COLO668 (cell line): ENCODE data around the gene DZANK1.
"Not testable (repeated sequence)": the region's sequence is repeated elsewhere in the genome, so short reads cannot be mapped to it uniquely, and the experiment has no call there.

ENCODE experiments used
- DNase-seq: peaks from one replicate; lab custom pipeline; 2025; ENCODE audit not compliant: unreplicated experiment; lab: John Stamatoyannopoulos, UW

The DZANK1 gene

DNA sequence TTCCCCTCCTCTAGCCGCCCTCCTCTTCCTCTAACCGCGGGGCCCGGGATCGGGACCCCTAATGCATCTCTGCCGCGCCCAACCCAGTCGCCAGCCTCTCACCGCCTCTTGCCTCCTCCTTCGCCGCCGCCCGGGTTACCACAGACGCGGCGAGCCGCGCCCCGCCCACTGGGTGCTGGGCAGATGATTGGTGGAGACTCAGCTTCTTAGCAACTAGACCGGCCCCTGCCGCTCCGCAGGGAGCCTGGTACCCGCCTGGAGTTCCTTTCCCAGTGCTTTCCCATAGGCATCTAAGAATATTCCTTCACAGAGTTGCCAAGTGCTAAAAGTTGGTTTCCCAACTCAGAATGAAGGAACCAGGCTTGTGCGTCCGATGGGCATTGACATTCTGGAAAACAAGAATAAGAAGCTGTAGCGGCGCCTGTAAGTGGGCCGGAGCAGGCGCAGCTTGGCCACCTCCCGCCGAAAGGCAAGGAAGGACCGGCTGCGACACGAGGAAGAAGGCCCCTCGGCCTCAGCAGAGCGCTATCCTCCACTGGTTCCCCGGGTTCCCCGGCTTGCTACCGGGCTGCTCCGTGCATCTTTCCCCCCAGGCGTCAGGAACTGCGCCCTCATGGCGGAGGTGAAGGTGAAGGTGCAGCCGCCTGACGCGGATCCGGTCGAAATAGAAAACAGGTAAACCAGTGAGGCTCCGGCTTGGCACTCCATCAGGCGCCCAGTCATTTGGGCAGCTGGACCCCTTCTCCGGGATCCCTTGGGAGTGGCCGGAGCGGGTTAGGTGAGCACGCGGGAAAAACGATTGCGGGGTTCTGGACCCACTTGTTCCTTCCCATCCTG, at the start of gene DZANK1, which contains the start of gene POLR3F:
Gene DZANK1 (minus strand): TSS at position 137 of the 837 bp plus-strand sequence. CDS start 1,672 bp downstream, outside the sequence.
Gene POLR3F (plus strand): TSS at position 497 of the 837 bp plus-strand sequence. CDS start 117 bp downstream, at position 614.
- DNase-seq = peak; percentile 98

DNA sequence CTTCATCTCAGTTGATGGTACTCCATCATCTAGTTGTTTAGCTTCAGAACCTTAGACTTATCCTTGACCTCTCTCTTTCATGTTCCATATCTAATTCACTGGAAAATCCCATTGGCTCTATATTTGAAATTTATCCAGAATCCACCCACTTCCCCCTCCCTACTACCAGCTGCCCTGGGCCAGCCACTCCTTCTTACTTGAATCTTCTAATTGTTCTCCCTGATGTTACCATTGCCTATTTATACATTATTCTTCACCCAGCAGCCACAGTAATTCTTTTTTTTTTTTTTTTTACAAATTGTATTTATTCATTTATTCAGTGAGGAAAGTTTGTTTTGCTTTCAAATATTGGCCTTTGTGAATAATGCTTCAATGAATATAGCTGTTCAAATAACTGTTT, 49.1 kb upstream of the DZANK1 start:
- no peak for DNase-seq

DNA sequence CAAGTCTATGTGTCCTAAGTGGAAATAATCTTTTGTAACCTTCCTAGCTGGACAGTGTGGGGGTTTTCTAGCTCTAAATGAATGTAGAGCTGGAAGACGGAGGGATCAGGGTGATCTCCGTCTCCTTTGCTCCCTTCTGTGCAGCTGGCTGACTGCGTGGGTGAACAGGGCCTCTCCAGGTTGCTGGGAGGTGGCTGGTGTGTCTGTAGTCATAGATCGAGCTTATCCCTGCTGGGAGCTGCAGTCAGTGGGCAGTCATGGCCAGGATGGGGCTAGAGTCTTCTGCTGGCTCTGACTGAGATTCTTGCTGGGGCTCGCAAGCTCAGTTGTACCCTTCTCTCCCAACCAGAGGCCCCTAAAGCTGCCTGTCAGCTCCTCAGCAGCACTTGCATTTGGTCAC, 47.3 kb upstream of the DZANK1 start:
- DNase-seq = no peak

DNA sequence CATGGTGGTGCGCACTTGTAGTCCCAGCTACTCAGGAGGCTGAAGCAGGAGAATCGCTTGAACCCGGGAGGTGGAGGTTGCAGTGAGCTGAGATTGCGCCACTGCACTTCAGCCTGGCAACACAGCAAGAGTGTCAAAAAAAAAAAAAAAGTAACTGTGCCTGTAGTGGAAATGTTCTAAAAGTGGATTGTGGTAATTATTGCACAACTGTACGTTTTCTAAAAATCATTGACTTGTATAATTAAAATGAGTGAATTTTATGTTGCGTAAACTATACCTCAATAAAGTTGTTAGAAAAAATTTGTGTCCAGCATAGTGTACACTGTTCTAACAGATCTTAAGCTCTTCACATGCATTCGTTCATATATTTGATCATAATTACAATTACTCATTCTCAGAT, 46.4 kb upstream of the DZANK1 start:
- DNase-seq = no peak

DNA sequence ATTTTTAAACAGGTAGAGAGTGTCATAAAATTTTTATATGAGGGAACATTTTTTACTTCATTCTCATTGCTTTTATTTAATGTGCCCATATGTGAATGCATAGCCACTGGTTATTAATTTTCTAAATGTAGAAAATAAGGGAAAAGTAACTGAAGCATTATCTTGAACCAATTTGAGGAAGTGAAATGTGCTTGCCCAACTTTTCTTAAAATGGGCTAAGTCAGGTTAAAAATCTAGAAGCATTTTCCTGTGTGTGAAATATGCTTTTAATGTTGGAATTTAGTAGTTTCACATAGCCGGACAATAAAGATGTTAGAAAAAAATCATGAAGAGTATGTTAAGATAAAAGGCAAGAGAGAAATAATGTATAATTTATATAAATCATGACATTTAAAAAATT, 44.7 kb upstream of the DZANK1 start:
- DNase-seq = no peak

DNA sequence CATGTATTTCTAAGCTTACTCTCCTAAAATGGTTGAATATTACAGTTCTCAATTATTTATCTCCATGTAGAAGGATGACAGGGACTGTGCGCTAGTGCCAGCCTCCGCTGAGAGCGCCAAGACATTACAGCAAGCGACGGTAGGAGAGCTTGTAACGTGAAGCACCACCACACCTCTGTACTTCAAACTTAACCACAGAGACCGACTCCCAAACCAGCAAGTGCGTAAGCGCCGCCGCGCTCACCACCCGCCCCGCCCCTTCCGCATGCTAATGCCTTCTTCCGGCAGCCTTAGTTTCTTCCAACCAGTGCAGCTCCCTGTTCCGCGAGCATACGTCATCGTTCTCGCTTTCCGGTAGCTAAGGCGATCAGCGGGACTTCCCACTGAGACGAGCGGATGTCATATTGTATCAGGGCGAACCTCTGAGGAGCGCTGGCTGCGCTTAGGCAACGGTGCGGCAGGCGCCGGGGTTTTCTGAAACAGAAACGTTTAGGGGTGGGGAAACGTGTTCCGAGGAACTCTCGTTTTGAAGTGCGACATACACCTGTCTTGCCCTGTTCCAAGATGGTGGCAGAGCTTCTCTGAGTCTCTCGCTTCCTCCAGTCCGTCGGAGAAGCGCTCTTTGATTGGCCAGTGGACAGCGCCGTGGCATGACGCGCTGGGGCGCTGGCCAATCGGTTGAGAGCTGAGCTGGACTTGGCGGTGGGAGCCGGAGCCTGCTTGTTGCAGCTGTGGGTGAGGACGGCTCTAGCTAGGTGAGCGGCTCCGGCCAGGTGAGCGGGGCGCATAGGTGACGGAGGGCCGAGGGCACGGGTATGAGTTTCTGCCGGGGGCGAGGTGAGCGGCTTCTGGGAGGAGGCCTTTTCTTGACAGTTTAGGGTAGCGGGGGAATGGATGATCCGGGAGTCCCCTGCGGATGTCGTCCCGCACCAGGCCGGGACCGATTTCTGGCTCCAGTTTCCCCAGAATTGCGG, 40.7 kb upstream of the DZANK1 start, which contains the start of gene SEC23B:
Gene SEC23B (plus strand): TSS at position 723 of the 974 bp plus-strand sequence. CDS start 2,896 bp downstream, outside the sequence.
- peak; percentile 96 for DNase-seq

DNA sequence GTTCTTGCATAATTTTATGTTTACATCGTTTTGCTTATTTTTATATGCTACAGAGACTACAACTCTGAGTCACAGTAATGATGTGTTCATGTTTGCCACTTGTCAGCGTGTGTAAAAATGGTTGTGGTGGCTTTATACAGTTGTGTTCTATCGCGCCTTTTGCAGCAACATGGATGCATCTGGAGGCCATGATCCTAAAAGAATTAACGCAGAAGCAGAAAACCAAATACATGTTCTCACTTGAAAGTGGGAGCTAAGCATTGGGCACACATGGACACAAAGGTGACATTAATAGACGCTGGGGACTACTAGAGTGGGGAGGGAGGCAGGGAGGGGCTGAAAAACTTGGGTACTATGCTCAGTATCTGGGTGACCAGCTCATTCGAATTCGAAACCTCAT, 39.9 kb upstream of the DZANK1 start:
- no peak for DNase-seq

DNA sequence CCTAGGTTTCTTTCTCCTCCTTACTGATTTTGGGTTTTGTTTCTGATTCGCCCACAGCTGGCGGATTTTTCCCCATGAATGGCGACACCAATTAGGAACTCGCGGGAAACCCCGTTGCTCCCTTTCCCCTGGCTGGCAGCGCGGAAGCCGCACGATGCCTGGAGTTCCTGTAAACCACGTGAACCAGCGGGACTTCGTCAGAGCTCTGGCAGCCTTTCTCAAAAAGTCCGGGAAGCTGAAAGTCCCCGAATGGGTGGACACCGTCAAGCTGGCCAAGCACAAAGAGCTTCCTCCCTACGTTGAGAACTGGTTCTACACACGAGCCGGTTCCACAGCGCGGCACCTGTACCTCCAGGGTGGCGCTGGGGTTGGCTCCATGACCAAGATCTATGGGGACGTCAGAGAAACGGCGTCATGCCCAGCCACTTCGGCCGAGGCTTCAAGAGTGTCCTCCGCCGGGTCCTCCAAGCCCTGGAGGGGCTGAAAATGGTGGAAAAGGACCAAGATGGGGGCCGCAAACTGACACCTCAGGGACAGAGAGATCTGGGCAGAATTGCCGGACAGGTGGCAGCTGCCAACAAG, 37.7 kb upstream of the DZANK1 start:
- no peak for DNase-seq

DNA sequence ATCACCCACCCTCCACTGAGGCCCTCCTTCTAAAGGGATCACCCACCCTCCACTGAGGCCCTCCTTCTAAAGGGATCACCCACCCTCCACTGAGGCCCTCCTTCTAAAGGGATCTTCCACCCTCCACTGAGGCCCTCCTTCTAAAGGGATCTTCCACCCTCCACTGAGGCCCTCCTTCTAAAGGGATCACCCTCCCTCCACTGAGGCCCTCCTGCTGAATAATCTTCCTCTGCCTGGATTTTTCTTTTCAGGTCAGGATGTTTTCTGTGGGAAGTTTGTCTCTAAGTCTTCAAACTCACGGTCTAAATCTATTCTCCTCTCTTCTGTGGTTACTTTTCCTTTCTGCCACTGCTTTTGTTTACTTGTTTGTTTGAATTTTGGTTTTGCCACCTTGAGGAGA, 34.8 kb upstream of the DZANK1 start:
- not testable (repeated sequence) for DNase-seq

DNA sequence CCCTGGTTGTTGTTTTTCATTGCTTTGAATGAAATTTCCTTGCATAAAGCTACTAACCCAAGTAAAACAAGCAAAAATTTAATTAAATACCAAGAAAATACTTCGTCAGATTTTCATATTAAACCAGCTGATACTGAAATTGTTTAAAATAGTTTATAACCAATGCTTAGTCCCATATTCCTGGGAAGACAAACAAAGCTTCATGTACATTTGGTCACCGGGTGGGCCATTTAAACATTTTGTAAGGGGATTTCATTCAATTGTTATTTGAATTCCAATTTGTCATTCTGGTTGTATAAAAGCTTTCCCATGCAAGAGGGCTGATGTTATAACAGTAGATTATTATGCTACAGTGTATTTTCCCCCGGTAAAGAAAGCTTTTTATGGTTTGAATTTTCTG, 30.8 kb upstream of the DZANK1 start:
- no peak for DNase-seq

DNA sequence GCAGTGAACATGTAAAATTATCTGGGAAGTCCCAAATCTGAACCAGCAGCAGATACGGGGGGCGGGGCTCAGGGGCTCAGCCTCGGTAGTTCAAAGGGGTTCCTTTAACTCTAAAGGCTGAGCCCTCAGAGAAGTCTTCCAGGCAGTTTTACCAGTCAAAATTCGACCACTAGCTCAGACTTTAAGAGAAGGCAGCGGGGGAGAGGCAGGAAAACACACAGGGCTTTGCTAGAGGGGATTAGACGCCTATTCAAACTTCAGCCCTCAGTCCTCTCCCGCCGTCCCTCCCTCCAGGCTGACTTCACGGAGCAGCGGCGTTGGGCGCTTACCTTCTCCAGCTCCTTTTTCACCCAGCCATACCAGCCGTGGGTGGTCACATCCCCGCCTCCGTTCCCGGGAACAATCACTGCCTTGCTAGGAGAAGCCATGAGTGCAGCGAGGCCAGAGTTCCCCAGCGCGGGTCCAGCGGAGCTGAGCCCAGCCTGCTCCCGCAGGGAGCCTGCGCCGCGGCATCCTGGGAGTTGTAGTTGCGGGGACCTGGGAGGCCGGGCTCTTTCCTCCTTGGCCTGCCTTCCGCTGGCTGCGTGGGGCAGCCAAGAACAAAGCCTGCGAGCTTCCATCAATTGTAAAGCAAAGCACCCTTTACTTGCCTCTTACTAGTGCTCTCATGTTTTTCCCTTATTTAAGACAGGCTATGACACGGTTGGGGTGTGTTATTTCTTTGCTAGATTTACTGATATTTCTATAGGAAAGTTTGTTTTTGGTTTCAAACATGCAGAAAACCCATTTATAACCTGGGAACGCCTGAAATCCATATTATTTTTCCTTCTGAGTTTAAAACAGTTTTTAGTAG, 30.1 kb upstream of the DZANK1 start, which contains the start of gene RBBP9:
Gene RBBP9 (minus strand): TSS at position 486 of the 853 bp plus-strand sequence. CDS start 58 bp downstream, at position 428.
- DNase-seq = peak; percentile 90

DNA sequence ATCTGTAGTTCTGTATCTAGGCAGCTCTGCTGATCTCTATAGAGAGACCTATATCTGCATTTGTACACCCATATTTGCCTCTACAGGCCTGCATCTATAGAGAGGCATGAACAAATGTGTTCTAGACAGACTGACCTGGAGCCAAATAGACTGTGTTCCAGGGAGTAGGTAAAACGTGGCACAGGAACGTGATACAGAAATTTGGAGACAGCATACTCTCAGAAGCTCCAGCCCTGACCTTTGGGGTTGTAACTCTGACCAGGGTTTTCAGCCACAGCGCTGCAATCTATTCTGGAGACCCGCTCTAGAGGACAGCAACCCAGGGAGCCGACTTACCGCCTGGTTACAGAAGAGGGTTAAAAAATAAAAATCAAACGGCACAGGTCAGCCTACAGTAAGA, 29.2 kb upstream of the DZANK1 start:
- no peak for DNase-seq

DNA sequence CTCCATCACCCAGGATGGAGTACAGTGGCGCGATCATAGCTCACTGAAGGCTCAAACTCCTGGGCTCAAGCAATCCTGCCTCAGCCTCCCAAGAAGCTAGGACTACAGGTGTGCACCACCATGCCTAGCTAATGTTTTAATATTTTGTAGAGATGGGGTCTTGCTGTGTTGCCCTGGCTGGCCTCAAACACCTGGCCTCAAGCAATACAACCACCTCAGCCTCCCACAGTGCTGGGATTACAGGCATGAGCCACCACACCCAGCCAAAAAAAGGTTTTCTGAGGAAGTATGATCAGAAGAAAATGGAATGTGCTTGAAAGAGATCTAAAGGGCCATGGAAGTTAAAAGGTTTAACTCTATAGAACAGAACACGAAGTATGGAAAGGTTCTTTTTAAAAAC, 21.5 kb upstream of the DZANK1 start:
- DNase-seq = no peak

DNA sequence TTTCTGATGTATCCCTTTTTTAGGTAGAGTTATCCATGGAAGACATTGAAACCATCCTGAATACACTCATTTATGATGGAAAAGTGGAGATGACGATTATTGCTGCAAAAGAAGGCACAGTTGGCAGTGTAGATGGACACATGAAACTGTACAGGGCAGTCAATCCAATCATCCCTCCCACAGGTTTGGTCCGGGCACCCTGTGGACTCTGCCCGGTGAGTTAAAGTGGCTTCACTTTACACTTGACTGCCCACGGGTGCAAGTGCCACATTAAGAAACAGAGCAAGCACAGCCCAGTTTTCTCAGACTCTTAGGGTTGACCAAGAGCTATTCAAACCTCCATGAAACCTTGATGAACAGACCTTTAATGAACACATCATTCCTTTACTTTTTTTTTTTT, 14.8 kb upstream of the DZANK1 start:
- no peak for DNase-seq

DNA sequence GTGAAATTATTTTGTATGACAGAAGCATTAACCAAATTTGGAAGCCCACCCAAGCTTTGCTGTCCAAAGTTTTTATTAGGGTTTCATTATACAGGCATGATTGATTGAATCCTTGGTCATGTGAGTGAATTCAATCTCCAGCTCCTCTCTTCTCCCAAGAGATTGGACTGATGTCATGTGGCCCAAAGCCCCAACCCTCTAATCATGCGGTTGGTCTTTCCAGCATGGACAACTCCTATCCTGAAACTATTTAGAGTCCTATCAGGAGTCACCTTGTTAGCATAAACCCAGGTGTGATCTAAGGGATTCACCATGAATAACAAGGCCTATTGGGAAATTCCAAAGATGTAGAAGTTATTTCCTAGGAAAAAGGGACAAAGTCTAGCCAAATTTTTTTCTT, 11.0 kb upstream of the DZANK1 start:
- no peak for DNase-seq

DNA sequence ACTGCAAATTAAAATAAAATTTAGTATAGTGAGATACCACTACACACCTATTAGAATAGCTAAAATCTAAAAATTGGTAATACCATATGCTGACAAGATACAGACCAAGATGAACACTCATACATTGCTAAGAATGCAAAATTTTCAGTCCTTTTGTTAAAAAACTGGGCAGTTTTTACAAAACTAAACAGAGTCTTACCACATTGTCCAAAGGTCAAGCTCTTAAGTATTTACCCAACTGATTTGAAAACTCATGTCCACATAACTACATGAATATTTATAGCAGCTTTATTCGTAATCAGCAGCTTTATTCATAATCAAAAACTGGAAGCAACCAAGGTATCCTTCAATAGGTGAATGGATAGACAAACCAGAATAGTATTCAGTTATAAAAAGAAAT, 10.4 kb upstream of the DZANK1 start:
- DNase-seq = no peak

DNA sequence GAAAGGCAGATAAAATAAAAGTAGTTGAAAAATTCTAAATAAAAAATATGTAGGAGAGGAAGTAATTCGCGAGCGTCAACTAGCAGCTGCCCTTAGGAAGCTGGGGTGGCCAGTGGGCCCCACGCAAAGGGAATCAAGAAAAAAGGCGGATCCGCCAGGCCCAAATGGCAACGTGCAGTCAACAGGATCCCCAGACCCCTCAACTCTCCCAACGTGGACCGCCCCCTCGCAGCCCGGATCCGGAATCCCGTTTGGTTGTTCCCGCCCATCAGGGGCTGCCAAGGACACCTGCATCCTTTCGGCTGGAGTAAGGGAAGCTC, 296 bp downstream of the DZANK1 start:
- DNase-seq = no peak

DNA sequence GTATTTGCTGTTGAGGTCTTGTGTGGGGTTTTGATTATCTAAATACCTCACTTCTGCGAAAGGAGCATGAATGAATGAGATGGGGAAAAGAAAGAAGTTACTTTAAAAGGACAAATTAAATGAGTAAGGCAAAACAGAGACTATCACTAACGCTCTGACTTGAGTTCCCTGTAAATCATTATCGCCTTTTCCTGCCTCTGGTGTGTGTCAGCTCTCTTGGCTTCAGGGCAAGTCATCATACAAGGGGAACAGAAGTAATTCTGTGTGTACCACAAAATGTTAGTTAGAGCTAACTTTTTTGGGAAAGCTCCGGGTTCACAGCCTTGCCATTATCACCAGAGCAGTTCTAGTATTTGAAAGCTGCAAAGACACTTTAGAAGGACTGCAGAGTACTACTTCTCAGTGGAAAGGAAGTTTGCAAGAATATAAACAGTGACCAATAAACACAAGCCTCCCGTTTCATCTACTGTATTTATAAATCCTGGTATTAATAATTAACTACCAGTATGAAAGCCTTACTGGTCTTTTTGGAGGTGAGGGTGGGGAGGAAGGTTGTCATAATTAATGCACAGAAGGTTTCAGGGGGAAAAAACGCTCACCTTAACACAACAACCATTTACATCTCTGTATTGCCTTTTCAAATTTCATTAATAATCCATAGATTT, 1.2 kb downstream of the DZANK1 start:
- DNase-seq = no peak

DNA sequence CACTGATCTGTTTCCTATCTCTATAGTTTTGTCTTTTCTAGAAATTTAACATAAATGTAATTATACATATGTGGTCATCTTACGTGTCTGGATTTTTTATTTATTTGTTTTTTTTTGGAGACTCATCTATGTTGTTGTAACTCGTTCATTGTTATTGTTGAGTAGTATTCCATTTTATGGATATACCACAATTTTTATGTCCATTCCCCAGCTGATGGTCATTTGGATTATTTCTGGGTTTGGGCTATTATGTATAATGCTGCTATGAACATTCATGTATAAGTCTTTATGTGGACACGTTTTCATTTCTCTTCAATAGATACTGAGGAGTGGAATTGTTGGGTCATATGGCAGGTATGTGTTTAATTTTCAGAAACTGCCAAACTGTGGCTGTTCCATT, 10.2 kb downstream of the DZANK1 start:
- DNase-seq = no peak

DNA sequence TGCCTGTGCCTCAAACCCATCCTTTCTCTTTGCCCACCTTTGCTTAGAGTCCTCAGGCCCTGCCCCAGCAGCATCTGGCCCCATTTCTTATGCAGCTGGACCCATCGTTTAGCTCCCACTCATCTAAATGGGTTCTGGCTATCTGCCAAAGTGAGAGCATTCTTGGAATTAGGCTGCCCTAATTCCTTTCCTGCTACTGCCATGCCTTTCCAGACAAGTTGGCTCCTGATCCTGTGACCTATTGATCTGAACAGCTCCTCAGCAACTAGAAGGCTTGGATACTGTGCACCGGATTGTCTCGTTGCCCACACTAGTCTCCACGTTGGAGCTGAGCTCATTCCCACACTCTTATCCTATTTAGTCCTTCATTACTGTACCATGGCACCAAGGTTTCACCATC, 22.9 kb downstream of the DZANK1 start:
- no peak for DNase-seq
